Stimulated activated CD4-positive, alpha-beta T cell treated with anti-CD3 and anti-CD28 coated beads, Interleukin-15, amount 100 ng/mL, for 1 hour (primary cell): ENCODE results near the gene DENND5B.
"Not testable (repeated sequence)": the region's sequence is repeated elsewhere in the genome, so short reads cannot be mapped to it uniquely, and the experiment has no call there.

Experiments used
- DNase-seq, 2 donors: peaks; one replicate each; pipeline ENCODE4 v3.0.0-alpha.2; 2020; ENCODE audit warnings: low read depth in 1 of 2, low spot score in 1 of 2

DENND5B gene

GRCh38 chr12:31558521-31558920 is 32.4 kb downstream of the DENND5B start:
- DNase-seq = no peak

- DNase-seq = no peak
Measured at GRCh38 chr12:31557707-31558106, 33.2 kb downstream of the DENND5B start.

DNA sequence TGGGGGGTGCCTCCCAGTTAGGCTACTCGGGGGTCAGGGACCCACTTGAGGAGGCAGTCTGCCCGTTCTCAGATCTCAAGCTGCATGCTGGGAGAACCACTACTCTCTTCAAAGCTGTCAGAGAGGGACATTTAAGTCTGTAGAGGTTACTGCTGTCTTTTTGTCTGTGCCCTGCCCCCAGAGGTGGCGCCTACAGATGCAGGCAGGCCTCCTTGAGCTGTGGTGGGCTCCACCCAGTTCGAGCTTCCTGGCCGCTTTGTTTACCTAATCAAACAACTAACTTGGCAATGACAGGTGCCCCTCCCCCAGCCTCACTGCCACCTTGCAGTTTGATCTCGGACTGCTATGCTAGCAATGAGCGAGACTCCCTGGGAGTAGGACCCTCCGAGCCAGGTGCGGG is 35.5 kb downstream of the DENND5B start:
- not testable (repeated sequence) for DNase-seq

- not testable (repeated sequence) for DNase-seq
Measured at GRCh38 chr12:31550590-31550989, 40.3 kb downstream of the DENND5B start.

GRCh38 chr12:31536672-31537071 is 54.3 kb downstream of the DENND5B start:
- no peak for DNase-seq

- DNase-seq = no peak
Measured at GRCh38 chr12:31533470-31533869, 57.5 kb downstream of the DENND5B start.

DNA sequence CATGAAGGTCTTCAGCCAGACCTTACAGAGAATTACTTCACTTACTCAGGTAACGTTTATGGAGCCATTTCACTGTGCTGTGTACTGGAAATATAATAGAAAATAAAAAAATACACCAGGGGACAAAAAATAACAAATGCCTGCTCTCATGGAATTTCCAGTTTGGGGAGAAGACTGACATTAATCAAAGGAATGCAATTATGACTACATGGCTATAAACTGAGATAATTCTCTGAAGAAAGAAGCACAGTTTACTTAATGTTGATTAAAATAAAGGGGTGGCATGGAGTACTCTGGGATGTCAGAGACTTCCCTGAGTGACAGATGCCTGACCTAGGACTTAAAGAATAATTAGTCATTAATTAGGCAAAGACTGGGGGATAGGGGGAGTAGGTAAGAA is 59.0 kb downstream of the DENND5B start:
- no peak for DNase-seq

DNA sequence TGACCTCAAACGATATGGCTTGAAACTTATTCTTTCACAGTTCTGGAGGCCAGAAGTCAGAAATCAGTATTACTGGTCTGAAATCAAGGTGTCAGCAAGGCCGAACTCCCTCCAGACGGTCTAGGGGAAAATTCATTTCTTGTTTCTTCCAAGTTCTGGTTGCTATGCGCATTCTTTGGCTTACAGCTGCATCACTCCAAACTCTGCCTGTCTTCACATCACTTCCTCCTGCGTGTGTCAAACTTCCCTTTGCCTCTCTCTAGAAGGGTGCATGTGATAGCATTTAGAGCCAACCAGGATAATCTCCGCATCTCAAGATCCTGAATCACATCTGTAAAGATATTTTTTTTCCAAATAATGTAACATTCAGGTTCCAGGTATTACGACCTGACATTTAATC is 62.8 kb downstream of the DENND5B start:
- DNase-seq = no peak

DNA sequence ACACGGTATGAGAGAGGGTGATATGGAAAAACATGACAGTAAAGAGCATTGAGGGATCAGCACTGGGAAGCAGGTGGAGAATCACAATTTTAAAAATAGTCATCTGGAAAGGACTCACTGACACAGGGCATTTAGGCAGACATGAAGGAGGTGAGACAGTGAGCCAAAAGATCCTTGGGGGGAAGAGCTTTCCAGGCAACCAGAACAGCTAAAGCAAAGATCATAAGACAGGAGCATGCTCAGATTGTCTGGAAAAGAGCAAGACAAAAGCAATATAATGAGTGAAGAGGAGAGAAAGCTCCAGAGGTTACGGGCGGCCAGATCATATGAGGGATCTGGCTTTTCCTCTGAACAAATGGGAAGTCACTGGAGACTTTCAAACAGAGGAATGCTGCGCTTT is 63.9 kb downstream of the DENND5B start:
- DNase-seq = no peak

DNA sequence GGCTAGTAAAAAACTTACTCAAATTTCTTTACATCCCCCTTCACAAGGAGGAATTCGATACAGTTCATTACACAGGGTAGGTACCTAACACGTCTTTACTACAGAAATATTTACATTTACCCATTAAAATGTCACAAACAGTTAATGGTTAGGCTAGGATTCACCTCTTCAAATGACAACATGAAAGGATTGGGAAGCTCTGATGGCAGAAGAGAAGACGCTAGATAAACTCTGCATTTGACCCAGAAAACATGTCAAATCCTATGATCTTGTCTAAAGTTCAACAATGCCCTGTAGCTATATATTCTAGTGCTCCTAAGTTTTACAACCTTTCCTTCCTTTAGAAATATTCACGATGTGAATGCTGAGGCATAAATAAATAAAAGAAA is 64.8 kb downstream of the DENND5B start:
- no peak for DNase-seq

GRCh38 chr12:31525496-31526157 is 65.3 kb downstream of the DENND5B start:
- DNase-seq = no peak

DNA sequence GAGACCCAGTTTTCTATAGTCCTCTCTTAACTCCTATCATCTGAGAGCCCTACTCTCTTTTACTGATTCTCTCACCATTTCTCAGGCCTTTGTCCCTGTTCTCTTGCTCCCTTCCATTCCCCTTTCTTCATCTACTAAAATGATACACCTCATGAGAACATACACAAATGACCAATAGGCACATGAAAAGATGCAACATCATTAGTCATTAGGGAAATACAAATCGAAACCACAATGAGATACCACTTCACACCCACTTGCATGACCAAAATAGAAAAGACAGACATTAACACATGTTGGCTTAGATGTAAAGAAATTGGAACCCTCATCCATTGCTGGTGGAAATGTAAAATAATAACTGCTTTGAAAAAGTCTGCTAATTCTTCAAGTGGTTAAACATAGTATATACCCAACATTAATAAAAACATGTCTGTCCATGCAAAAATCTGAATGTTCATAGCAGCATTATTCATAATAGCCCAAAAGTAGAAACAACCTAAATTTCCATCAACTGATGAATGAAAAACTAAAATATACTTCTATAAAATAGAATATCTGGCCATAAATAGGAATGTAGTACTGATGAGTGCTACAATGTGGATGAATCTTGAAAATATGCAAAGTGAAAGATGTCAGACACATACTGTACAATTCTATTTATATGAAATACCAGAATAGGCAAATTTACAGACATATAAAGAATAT is 66.0 kb downstream of the DENND5B start:
- DNase-seq = no peak

DNA sequence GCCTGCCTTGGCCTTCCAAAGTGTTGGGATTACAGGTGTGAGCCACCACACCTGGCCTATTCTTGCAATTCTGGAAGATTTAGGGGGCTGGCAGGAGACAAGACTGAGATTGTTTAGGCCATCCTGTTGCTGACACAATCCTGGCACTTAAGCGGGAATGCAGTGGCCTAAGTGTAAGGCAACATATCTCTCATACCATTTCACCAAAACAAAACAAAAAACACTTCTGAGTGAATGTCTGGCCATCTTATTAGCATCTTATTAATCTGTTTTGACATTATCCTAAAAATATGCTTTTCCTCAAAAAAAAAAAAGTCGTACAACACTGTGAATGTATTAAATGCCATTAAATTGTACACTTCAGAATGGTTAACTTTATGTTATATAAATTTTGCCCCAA is 67.6 kb downstream of the DENND5B start:
- no peak for DNase-seq

GRCh38 chr12:31522607-31523006 is 68.3 kb downstream of the DENND5B start:
- no peak for DNase-seq

GRCh38 chr12:31521964-31522363 is 69.0 kb downstream of the DENND5B start:
- no peak for DNase-seq

- no peak for DNase-seq
Measured at GRCh38 chr12:31519511-31519910, 71.4 kb downstream of the DENND5B start.

- no peak for DNase-seq
Measured at GRCh38 chr12:31518680-31519227, 72.2 kb downstream of the DENND5B start.

DNA sequence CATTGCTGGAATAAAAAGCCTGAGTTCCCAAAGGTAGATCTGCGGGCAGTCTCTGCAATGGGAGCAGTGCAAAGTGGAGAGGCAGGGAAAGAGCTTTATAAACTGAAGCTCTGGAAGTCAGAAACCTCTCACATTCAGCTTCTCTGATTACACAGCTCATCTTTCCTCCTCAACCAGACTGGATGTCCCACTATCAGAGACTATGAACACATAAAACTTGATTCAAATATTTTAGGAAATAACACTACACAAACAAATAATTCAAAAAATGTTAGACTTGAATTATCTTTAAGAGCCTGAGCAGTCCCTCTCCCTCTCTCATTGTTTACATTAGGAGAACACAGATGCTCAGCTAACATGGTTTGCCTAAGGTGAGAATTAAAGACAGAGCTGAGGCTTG is 72.9 kb downstream of the DENND5B start:
- DNase-seq = no peak

DNA sequence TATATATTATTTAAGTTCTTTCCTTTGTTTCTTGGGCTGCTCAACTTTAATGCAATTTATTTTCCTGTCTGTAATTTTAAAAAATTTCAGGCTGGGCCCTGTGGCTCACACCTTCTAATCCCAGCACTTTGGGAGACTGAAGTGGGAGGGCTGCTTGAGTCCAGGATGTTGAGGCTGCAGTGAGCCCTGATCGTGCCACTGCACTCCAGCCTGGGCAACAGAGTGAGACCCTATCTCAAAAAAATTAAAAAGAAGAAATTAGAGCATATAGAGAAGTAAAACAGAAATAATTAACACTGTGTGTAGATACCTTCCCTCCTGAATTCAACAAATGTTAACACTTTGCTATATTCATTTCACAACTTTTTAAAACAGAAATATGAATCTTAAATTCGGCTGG is 74.2 kb downstream of the DENND5B start:
- DNase-seq = no peak

DNA sequence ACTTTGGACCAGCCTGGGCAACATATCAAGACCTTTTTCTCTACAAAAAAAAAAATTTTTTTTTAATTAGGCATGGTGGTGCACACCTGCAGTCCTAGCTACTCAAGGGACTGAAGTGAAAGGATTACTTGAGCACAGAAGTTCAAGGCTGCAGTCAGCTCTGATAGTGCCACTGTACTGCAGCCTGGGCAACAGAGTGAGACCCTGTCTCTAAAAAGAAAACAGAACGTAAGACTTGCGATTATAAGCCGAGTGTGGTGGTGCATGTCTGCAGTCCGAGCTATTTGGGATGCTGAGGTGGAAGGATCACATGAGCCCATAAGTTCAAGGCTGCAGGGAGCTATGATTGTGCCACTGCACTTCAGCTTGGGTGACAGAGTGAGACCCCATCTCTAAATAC is 76.0 kb downstream of the DENND5B start:
- DNase-seq = no peak

DNA sequence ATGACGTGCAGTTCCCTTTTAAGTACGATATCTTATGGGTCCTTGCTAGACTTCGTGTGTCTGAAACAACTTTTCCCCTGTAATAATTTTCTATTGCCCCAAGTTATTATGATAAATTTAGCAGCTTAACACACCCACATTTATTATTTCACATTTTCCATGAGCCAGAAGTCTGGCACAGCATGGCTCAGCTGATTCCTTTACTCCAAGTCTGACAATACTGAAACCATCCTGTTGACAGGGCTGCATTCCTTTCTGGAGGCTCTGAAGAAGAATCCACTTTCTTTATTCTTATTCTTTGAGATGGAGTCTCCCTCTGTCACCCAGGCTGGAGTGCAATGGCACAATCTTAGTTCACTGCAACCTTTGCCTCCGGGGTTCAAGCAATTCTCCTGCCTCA is 80.9 kb downstream of the DENND5B start:
- no peak for DNase-seq

- DNase-seq = no peak
Measured at GRCh38 chr12:31508436-31509150, 82.3 kb downstream of the DENND5B start.
